ENCODE measurements around the gene CELSR1.

The CELSR1 gene

DNA sequence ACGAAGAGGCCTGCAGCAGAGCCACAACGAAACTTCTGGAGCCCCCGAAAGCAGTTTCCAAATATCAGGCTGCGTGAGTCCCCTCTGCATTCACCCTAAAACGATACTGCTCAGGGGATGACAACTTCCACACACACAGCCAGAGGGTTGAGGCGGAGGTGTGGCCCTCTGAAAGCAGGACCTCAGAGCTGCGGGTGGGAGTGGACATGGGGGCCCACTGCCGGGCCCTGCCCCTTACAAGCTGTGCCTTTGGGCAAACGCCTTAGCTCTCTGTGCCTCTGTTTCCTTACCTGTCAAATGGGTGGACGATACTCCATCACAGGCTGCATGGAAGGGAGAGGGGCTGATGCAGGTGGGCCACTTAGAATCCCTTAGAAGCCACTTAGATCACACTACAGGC is 148.8 kb downstream of the CELSR1 start:
- ATAC-seq, result no peak
- TF ChIP-seq RARB (CRISPR knock-in tag; IDR thresholded peaks at IDR 0.05), result no peak

DNA sequence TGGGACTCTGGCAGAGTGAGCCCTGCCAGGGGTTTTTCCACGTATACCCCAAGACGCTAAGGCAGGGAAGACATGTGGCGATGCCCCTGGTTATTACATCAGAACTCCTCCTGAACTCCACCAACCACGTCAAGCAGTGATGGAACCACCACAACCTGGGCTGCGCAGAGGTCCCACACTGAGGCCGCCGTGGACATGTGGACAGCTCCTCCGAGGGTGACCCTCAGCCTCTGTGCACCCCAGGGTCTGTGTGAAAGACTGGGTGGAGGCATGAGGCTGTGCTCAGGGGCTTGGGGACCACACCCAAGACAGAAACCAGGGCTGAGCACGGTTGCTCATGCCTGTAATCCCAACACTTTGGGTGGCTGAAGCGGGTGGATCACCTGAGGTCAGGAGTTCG is 149.7 kb downstream of the CELSR1 start:
- TF ChIP-seq TOX (CRISPR knock-in tag; IDR thresholded peaks at IDR 0.05; ENCODE audit: borderline replicate concordance), result no peak
- no peak for ATAC-seq

DNA sequence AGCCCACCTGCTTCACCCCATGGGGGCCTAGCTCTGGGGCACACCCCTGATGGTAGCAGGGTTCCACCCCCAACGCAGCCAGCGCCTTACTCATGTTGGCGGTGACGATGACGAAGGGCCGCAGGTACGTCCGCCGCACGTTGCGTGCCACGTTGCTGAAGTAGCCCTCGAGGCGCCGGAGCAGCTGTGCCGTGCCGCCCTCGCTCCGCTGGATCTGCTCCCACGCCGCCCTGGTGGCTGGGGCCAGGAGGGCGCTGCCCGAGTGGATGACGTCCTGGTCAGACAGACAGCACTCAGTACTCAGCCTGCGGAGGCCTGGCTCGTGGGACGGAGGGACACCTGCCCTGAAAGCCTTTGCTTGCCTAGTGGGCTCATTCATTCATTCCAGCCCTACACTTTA is 151.1 kb downstream of the CELSR1 start:
- TF ChIP-seq, protein P1, sequence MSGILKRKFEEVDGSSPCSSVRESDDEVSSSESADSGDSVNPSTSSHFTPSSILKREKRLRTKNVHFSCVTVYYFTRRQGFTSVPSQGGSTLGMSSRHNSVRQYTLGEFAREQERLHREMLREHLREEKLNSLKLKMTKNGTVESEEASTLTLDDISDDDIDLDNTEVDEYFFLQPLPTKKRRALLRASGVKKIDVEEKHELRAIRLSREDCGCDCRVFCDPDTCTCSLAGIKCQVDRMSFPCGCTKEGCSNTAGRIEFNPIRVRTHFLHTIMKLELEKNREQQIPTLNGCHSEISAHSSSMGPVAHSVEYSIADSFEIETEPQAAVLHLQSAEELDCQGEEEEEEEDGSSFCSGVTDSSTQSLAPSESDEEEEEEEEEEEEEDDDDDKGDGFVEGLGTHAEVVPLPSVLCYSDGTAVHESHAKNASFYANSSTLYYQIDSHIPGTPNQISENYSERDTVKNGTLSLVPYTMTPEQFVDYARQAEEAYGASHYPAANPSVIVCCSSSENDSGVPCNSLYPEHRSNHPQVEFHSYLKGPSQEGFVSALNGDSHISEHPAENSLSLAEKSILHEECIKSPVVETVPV (CRISPR knock-in tag; IDR thresholded peaks at IDR 0.05), result no peak
- TF ChIP-seq ZNF70 (CRISPR knock-in tag; IDR thresholded peaks at IDR 0.05) (no peak), RARB (CRISPR knock-in tag; IDR thresholded peaks at IDR 0.05) (no peak), OSR1 (CRISPR knock-in tag; IDR thresholded peaks at IDR 0.05) (no peak), ZC3H10 (CRISPR knock-in tag; IDR thresholded peaks at IDR 0.05) (no peak), BACH2 (CRISPR knock-in tag; IDR thresholded peaks at IDR 0.05; ENCODE audit: borderline replicate concordance) (no peak)

DNA sequence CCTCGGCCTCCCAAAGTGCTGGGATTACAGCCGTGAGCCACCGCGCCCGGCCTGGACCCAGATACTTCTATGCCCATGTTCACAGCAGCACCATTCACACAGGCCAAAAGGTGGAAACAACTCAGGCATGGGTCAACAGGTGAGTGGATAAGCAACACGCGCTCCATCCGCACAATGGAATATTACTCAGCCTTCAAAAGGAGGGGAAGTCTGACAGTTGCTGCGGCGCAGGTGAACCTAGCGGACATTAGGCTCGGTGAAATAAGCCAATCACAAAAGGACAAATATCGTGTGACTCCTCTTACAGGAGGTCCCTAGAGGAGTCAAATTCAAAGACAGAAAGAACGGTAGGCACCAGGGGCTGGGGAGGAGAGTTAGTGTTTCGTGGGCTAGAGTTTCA is 154.9 kb downstream of the CELSR1 start:
- TF ChIP-seq, protein P2, sequence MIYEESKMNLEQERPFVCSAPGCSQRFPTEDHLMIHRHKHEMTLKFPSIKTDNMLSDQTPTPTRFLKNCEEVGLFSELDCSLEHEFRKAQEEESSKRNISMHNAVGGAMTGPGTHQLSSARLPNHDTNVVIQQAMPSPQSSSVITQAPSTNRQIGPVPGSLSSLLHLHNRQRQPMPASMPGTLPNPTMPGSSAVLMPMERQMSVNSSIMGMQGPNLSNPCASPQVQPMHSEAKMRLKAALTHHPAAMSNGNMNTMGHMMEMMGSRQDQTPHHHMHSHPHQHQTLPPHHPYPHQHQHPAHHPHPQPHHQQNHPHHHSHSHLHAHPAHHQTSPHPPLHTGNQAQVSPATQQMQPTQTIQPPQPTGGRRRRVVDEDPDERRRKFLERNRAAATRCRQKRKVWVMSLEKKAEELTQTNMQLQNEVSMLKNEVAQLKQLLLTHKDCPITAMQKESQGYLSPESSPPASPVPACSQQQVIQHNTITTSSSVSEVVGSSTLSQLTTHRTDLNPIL (CRISPR knock-in tag; IDR thresholded peaks at IDR 0.05; ENCODE audit: low read depth), result no peak
- TF ChIP-seq TOX (CRISPR knock-in tag; IDR thresholded peaks at IDR 0.05; ENCODE audit: borderline replicate concordance), result no peak
- no peak for TF ChIP-seq BACH2 (CRISPR knock-in tag; IDR thresholded peaks at IDR 0.05; ENCODE audit: borderline replicate concordance)
- TF ChIP-seq, protein P1 (CRISPR knock-in tag; IDR thresholded peaks at IDR 0.05), result no peak
- no peak for ATAC-seq

More for the DNA sequence above, 151.1 kb downstream of the CELSR1 start:
- ATAC-seq, result no peak

DNA sequence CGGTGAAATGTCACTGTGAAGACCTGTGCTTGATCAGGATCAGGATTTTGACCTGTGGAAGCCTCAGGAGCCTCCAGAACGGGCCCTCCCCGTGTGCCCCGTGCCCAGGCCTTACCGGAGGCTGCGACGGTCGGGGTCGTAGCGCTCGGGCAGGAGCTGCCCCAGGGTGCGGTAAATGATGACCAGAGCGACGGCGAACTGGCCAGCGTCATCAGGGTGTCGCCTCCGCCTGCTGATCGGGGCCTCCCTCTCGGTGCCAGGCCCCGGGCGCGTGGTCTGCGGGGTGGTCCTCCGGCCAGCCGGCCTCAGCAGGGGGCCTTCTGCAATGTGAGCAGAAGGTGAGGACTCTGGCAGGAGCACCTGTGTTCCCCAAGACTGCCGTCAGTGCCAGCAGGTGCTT is 155.7 kb downstream of the CELSR1 start:
- TF ChIP-seq SNAI2 (CRISPR knock-in tag; IDR thresholded peaks at IDR 0.05) (no peak), RARB (CRISPR knock-in tag; IDR thresholded peaks at IDR 0.05) (no peak), ARNTL (CRISPR knock-in tag; IDR thresholded peaks at IDR 0.05; ENCODE audit: borderline replicate concordance, low read depth) (no peak), TOX (CRISPR knock-in tag; IDR thresholded peaks at IDR 0.05; ENCODE audit: borderline replicate concordance) (no peak), ZNF565 (CRISPR knock-in tag; conservative IDR thresholded peaks at IDR 0.05; ENCODE audit: low read depth) (no peak), TCF4 (CRISPR knock-in tag; IDR thresholded peaks at IDR 0.05; ENCODE audit: borderline replicate concordance) (no peak), PPARA (CRISPR knock-in tag; IDR thresholded peaks at IDR 0.05; ENCODE audit: borderline replicate concordance) (no peak), CSDC2 (CRISPR knock-in tag; IDR thresholded peaks at IDR 0.05) (no peak)
- TF ChIP-seq, protein P3, sequence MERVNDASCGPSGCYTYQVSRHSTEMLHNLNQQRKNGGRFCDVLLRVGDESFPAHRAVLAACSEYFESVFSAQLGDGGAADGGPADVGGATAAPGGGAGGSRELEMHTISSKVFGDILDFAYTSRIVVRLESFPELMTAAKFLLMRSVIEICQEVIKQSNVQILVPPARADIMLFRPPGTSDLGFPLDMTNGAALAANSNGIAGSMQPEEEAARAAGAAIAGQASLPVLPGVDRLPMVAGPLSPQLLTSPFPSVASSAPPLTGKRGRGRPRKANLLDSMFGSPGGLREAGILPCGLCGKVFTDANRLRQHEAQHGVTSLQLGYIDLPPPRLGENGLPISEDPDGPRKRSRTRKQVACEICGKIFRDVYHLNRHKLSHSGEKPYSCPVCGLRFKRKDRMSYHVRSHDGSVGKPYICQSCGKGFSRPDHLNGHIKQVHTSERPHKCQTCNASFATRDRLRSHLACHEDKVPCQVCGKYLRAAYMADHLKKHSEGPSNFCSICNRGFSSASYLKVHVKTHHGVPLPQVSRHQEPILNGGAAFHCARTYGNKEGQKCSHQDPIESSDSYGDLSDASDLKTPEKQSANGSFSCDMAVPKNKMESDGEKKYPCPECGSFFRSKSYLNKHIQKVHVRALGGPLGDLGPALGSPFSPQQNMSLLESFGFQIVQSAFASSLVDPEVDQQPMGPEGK (CRISPR knock-in tag; IDR thresholded peaks at IDR 0.05; ENCODE audit: borderline replicate concordance), result no peak
- TF ChIP-seq, protein P1 (CRISPR knock-in tag; IDR thresholded peaks at IDR 0.05), result no peak
- TF ChIP-seq, protein P4, sequence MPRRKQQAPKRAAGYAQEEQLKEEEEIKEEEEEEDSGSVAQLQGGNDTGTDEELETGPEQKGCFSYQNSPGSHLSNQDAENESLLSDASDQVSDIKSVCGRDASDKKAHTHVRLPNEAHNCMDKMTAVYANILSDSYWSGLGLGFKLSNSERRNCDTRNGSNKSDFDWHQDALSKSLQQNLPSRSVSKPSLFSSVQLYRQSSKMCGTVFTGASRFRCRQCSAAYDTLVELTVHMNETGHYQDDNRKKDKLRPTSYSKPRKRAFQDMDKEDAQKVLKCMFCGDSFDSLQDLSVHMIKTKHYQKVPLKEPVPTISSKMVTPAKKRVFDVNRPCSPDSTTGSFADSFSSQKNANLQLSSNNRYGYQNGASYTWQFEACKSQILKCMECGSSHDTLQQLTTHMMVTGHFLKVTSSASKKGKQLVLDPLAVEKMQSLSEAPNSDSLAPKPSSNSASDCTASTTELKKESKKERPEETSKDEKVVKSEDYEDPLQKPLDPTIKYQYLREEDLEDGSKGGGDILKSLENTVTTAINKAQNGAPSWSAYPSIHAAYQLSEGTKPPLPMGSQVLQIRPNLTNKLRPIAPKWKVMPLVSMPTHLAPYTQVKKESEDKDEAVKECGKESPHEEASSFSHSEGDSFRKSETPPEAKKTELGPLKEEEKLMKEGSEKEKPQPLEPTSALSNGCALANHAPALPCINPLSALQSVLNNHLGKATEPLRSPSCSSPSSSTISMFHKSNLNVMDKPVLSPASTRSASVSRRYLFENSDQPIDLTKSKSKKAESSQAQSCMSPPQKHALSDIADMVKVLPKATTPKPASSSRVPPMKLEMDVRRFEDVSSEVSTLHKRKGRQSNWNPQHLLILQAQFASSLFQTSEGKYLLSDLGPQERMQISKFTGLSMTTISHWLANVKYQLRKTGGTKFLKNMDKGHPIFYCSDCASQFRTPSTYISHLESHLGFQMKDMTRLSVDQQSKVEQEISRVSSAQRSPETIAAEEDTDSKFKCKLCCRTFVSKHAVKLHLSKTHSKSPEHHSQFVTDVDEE (CRISPR knock-in tag; IDR thresholded peaks at IDR 0.05), result no peak

More for the DNA sequence above, 155.7 kb downstream of the CELSR1 start:
- ATAC-seq, result no peak
